Activated B cell treated with CpG ODN at 0.5 μM for 24 hours (primary cell): ENCODE measurements around the gene ERC2. TPM values are rescaled to one million over a fixed set of nuclear protein-coding genes. Genes with fewer than 3 reads are reported as not detected.

Experiments
- ATAC-seq: fragments of 200-7000 bp; cut with Tn5 transposase; one replicate; pipeline ENCODE4 v1.10.0; 2021; ENCODE audit warnings: low read depth, mild to moderate bottlenecking, moderate library complexity
- CTCF ChIA-PET: fragments of 350-600 bp; sonication (Branson Sonifier 250); formaldehyde crosslinking; loops from one replicate; lab custom pipeline; 2021; ENCODE audit warnings: antibody characterized with exemption; lab: Charles Lee
- POLR2A ChIA-PET: fragments of 350-600 bp; sonication (Branson Sonifier 250); formaldehyde crosslinking; loops from one replicate; lab custom pipeline; 2021; ENCODE audit warnings: antibody characterized with exemption; lab: Charles Lee
- DNase-seq: peaks from one replicate; pipeline ENCODE4 v3.0.0; 2022
- H3K27ac Mint-ChIP-seq: one replicate; pipeline ENCODE4 v1.8.0; 2020; ENCODE audit warnings: mixed read lengths
- H3K27me3 Mint-ChIP-seq: one replicate; pipeline ENCODE4 v1.8.0; 2021; ENCODE audit warnings: mixed read lengths
- H3K36me3 Mint-ChIP-seq: one replicate; pipeline ENCODE4 v1.8.0; 2021; ENCODE audit warnings: low read depth, mixed read lengths
- H3K4me1 Mint-ChIP-seq: one replicate; pipeline ENCODE4 v1.8.0; 2021; ENCODE audit warnings: mixed read lengths
- H3K4me3 Mint-ChIP-seq: one replicate; pipeline ENCODE4 v1.8.0; 2020; ENCODE audit warnings: mild to moderate bottlenecking, mixed read lengths
- H3K9me3 Mint-ChIP-seq: one replicate; pipeline ENCODE4 v1.8.0; 2020; ENCODE audit warnings: mixed read lengths
- intact Hi-C: fragments of 100-400 bp; cut with micrococcal nuclease; formaldehyde crosslinking; loops from one replicate; pipeline ENCODE4 v1.15.1; 2024
- total RNA-seq: library from RNA; stranded (reverse); gene quantifications from 2 replicates; pipeline ENCODE4 v1.2.3, GENCODE V29; 2022
- TF ChIP-seq, protein P1 (sequence below): fragments of 200-600 bp; IDR thresholded peaks from one replicate; pipeline ENCODE4 v1.8.0; 2022; ENCODE audit warnings: antibody characterized with exemption, mild to moderate bottlenecking

ERC2 gene
- total RNA-seq, 1 donor from 2014 or later: not detected

DNA sequence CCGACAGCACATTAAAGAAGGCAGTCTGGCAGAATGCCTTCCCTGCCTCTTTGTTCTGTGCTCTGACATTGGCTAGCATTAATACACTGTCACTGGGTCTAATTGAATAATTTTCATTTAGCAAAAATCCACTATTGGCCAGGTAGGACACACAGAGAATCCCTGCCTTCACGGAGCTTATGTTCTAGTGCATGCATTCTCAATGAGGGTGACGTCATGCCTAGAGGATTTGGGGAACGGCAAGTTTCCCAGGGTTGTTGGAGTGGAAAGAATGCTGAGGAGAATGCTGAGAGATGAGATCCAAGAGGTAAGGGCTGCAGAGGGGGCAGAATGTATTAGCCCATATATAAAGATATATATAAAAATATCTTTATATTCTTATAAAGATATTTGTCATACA lies 284.7 kb downstream of the ERC2 start:
- Mint-ChIP-seq H3K4me3 (no peak overlapping the region), H3K9me3 (no peaks in the 10 kb centered on the region), H3K27ac (no peak overlapping the region), H3K27me3 (peaks cover 2% of the 10 kb centered on the region), H3K36me3 (no peaks in the 10 kb centered on the region), H3K4me1 (no peaks in the 10 kb centered on the region)
- ATAC-seq: no peak
- ChIA-PET POLR2A (no interaction called here), CTCF (no interaction called here)
- DNase-seq: no peak
- TF ChIP-seq, protein P1, sequence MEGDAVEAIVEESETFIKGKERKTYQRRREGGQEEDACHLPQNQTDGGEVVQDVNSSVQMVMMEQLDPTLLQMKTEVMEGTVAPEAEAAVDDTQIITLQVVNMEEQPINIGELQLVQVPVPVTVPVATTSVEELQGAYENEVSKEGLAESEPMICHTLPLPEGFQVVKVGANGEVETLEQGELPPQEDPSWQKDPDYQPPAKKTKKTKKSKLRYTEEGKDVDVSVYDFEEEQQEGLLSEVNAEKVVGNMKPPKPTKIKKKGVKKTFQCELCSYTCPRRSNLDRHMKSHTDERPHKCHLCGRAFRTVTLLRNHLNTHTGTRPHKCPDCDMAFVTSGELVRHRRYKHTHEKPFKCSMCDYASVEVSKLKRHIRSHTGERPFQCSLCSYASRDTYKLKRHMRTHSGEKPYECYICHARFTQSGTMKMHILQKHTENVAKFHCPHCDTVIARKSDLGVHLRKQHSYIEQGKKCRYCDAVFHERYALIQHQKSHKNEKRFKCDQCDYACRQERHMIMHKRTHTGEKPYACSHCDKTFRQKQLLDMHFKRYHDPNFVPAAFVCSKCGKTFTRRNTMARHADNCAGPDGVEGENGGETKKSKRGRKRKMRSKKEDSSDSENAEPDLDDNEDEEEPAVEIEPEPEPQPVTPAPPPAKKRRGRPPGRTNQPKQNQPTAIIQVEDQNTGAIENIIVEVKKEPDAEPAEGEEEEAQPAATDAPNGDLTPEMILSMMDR: no peak
- intact Hi-C loops: no loop called here

DNA sequence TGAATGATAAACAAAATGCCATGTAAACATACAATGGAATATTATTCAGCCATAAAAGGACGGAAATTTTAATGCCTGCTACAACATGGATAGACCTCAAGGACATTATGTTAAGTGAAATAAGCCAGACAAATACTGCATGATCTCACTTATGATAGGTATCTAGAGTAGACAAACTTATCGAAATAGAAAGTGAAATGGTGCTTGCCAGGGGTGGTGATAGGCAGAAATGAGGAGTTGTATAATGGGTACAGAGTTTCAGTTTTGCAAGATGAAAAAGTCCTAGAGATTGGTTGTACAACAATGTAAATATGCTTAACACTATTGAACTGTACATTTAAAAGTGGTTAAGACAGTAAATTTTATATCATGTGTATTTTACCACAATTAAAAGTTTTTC lies 287.8 kb downstream of the ERC2 start:
- Mint-ChIP-seq H3K27ac (no peak overlapping the region), H3K36me3 (no peaks in the 10 kb centered on the region), H3K4me1 (no peaks in the 10 kb centered on the region), H3K9me3 (no peaks in the 10 kb centered on the region), H3K4me3 (no peak overlapping the region), H3K27me3 (peaks cover under 1% of the 10 kb centered on the region)
- ChIA-PET POLR2A (no interaction called here), CTCF (no interaction called here)
- TF ChIP-seq, protein P1: no peak
- no peak for ATAC-seq
- no peak for DNase-seq
- intact Hi-C loops: no loop called here

DNA sequence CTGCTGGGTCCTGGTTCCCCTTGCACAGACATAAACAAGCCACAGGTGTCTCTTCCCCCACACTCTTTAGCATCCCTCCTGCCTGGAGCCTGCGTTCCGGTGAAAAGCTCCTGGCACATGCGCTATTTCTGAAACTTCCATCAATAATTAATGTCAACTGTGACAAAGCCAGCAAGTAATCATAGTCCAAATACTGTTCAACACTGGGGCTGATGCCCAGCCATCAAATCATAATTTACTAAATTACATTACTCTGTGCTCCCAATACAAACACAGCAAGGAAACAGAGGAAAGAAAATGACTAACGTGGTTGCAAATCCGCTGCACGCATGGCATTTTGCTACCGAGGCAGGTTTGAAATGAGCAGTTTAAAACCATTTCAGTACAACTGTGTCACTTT lies 294.7 kb downstream of the ERC2 start:
- ATAC-seq (no peak), DNase-seq (no peak)
- POLR2A ChIA-PET: no interaction called here
- H3K27me3 Mint-ChIP-seq: peaks cover 10% of the 10 kb centered on the region
- intact Hi-C loops: no loop called here
- H3K9me3 Mint-ChIP-seq: no peaks in the 10 kb centered on the region
- TF ChIP-seq, protein P1: no peak
- no peaks in the 10 kb centered on the region for H3K36me3 Mint-ChIP-seq
- no peak overlapping the region for H3K27ac Mint-ChIP-seq
- CTCF ChIA-PET: no interaction called here
- H3K4me3 Mint-ChIP-seq: no peak overlapping the region
- no peaks in the 10 kb centered on the region for H3K4me1 Mint-ChIP-seq

DNA sequence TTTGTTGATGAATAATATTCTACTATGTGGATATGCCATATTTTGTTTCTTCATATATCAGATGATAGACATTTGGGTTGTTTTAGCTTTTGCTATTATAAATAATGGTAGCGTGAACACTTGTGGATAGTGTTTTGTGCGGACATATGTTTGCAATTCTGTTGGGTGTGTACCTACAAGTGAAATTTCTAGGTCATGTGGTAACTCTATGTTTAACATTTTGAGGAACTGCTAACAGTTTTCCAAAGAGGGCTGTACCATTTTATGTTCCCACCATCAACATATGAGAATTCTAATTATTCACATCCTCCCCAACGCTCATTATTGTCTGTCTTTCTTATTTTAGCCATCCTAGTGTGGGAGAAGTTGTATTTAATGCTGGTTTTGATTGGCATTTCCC lies 303.8 kb downstream of the ERC2 start:
- Mint-ChIP-seq H3K36me3 (no peaks in the 10 kb centered on the region), H3K27me3 (peaks cover 9% of the 10 kb centered on the region), H3K9me3 (peaks cover 11% of the 10 kb centered on the region), H3K4me3 (no peak overlapping the region), H3K4me1 (no peaks in the 10 kb centered on the region), H3K27ac (no peak overlapping the region)
- TF ChIP-seq, protein P1: no peak
- ATAC-seq (no peak), DNase-seq (no peak)
- POLR2A ChIA-PET: no interaction called here
- intact Hi-C loops: no loop called here
- CTCF ChIA-PET: no interaction called here

DNA sequence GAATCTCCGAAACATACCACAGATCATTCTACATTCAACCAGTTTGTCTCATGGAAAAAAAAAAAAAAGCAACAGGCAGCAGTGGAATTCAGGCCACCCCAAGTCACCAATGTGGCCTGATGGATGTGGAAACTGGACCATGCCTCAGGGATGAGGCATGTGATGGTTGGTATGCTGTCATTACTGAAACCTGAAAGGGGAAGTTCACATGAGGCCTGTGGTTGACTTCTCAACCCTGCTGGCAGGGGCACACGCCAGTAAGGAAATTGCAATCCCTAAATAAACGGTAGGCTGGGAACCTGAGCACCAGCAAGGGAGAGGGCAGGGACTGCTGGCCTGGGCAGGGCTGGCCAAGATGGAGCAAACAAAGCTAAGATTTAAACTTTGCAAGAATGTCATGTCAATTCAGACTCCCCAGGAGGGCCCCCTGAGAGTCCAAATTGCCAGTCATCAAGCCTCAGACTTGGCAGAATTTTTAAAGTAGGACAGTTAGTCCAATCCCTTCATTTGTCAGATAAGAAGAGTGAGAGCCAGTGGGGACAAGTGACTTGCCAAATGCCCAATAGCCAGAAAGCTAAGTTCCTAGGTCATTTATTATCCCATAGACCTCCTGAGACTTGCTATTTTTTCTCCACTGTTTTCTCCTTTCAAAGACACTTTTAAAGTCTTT lies 310.4 kb downstream of the ERC2 start:
- DNase-seq (no peak), ATAC-seq (no peak)
- H3K4me1 Mint-ChIP-seq: peaks cover 6% of the 10 kb centered on the region
- TF ChIP-seq, protein P1: no peak
- H3K27me3 Mint-ChIP-seq: no peaks in the 10 kb centered on the region
- peaks cover 11% of the 10 kb centered on the region for H3K9me3 Mint-ChIP-seq
- no peak overlapping the region for H3K27ac Mint-ChIP-seq
- ChIA-PET POLR2A (no interaction called here), CTCF (no interaction called here)
- no peaks in the 10 kb centered on the region for H3K36me3 Mint-ChIP-seq
- intact Hi-C loops: no loop called here
- no peak overlapping the region for H3K4me3 Mint-ChIP-seq
